Measurements from ENCODE around the gene MIDN. TPM values are rescaled to one million over a fixed set of nuclear protein-coding genes. Genes with fewer than 3 reads are reported as not detected.
A peak's percentile ranks its signal among the peaks of the same experiment; 100 is the strongest.

The MIDN gene
- total and polyA plus RNA-seq, 2 donors: 8.7 to 55.1 TPM

- 68% methylated on average over 44 of the region's 44 CpGs for WGBS
- no peaks in the 10 kb centered on the region for H3K27me3 ChIP-seq (ENCODE audit: control insufficient read depth in 2 of 2, insufficient read depth in 1 of 2, low read length in 1 of 2)
- H3K4me1 ChIP-seq (ENCODE audit: control insufficient read depth in 2 of 2, insufficient read depth in 2 of 2, low read length in 2 of 2): peaks cover 33 to 68% of the 10 kb centered on the region in 2 donors
- H3K27ac ChIP-seq (ENCODE audit: low read depth in 1 of 2, low read length in 1 of 2): peak overlapping the region; percentile 89 to 100
- peak in 1 of 9 donors; percentile 19 for DNase-seq (ENCODE audit: low read depth in 6 of 9, low spot score in 9 of 9)
- peak overlapping the region; percentile 39 to 84 for H3K4me3 ChIP-seq (ENCODE audit: low read length in 2 of 2)
- peaks cover 0 to 13% of the 10 kb centered on the region in 2 donors for H3K9me3 ChIP-seq (ENCODE audit: control insufficient read depth in 2 of 2, insufficient read depth in 1 of 2, low read length in 1 of 2)
- H3K36me3 ChIP-seq (ENCODE audit: control insufficient read depth in 2 of 2, insufficient read depth in 2 of 2, low read length in 1 of 2): peaks cover 57 to 81% of the 10 kb centered on the region in 2 donors
Observed at GRCh38 chr19:1274852-1275259, 26.5 kb downstream of the MIDN start.

DNA sequence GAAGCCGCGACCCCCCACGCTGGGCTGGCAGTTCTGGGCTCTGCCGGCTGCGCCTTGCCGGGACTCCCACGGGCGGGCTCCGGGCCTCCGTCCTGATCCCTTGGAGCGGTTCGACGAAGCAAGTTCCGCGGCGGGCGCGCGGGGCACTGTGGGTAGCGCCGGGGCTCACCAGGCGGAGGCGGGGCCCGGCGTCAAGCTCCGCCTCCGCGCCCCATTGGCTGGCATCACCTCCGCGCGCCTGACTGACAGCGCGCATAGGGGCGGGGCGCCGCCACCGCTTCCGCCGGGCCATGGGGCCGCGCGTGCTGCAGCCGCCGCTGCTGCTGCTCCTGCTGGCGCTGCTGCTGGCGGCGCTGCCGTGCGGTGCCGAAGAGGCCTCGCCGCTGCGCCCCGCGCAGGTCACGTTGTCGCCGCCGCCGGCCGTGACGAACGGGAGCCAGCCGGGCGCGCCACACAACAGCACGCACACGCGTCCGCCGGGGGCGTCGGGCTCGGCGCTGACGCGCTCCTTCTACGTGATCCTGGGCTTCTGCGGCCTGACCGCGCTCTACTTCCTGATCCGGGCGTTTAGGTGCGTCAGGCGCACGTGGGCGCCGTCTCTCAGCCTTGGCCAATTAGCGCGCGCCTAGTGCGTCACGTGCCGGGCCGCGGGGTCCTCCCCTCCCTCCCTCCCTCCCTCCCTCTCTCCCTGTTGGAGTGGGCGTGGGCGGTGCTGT lies 27.0 kb downstream of the MIDN start, which contains the start of gene FAM174C:
Gene FAM174C, plus strand, starts transcription at position 271 of the 716 bp plus-strand sequence. Its CDS starts 20 bp downstream, at position 291.
- under 1% methylated on average over 98 of the region's 98 CpGs for WGBS
- Histone ChIP-seq H3K36me3 (ENCODE audit: control insufficient read depth in 2 of 2, insufficient read depth in 2 of 2, low read length in 1 of 2) (peaks cover 57 to 76% of the 10 kb centered on the region in 2 donors), H3K27me3 (ENCODE audit: control insufficient read depth in 2 of 2, insufficient read depth in 1 of 2, low read length in 1 of 2) (no peaks in the 10 kb centered on the region), H3K27ac (ENCODE audit: low read depth in 1 of 2, low read length in 1 of 2) (peak within 1 kb of the TSS; percentile 96 to 100), H3K4me1 (ENCODE audit: control insufficient read depth in 2 of 2, insufficient read depth in 2 of 2, low read length in 2 of 2) (peaks cover 28 to 62% of the 10 kb centered on the region in 2 donors), H3K4me3 (ENCODE audit: low read length in 2 of 2) (peak within 1 kb of the TSS; percentile 62 to 84), H3K9me3 (ENCODE audit: control insufficient read depth in 2 of 2, insufficient read depth in 1 of 2, low read length in 1 of 2) (peaks cover 0 to 13% of the 10 kb centered on the region in 2 donors)
- peak in 8 of 9 donors; percentile 87 to 97 (median 93) for DNase-seq (ENCODE audit: low read depth in 6 of 9, low spot score in 9 of 9)

DNA sequence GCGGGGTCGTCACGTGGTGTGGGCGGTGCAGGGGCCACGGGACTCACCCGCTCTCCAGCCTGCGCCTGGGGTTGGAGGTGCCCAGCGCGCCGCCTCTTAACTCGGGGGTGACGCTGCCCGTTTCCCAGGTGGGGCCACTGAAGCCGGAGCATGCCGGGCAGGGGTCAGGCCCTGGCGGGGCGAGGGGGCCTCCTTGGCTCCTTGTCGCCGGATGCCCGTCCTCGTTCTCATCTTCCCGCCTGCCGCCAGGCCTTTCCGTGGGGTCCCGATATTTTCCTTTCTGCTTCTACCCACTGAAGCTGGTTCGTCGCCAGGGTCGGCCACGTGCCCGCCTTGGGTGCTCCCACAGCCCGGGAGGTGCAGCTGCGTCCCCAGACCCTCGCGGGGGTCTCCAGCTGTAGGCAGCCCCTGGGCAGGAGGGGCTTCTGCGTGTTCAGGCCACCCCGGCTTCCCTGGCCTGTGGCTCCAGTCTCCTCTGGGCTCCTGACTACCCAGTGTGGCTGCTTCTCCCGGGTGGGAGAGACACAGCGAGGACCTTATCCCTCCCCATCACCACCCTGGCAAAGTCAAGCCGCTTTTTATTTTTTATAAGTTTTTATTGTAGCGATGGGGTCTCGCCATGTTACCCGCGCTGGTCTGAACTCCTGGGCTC lies 27.7 kb downstream of the MIDN start:
- peak overlapping the region; percentile 96 to 100 for H3K27ac ChIP-seq (ENCODE audit: low read depth in 1 of 2, low read length in 1 of 2)
- WGBS: 5% methylated on average over 43 of the region's 43 CpGs
- H3K27me3 ChIP-seq (ENCODE audit: control insufficient read depth in 2 of 2, insufficient read depth in 1 of 2, low read length in 1 of 2): no peaks in the 10 kb centered on the region
- H3K36me3 ChIP-seq (ENCODE audit: control insufficient read depth in 2 of 2, insufficient read depth in 2 of 2, low read length in 1 of 2): peaks cover 52 to 69% of the 10 kb centered on the region in 2 donors
- peaks cover 0 to 8% of the 10 kb centered on the region in 2 donors for H3K9me3 ChIP-seq (ENCODE audit: control insufficient read depth in 2 of 2, insufficient read depth in 1 of 2, low read length in 1 of 2)
- peak overlapping the region; percentile 62 to 84 for H3K4me3 ChIP-seq (ENCODE audit: low read length in 2 of 2)
- peaks cover 22 to 55% of the 10 kb centered on the region in 2 donors for H3K4me1 ChIP-seq (ENCODE audit: control insufficient read depth in 2 of 2, insufficient read depth in 2 of 2, low read length in 2 of 2)
- DNase-seq (ENCODE audit: low read depth in 6 of 9, low spot score in 9 of 9): no peak

- peaks cover 47 to 64% of the 10 kb centered on the region in 2 donors for H3K36me3 ChIP-seq (ENCODE audit: control insufficient read depth in 2 of 2, insufficient read depth in 2 of 2, low read length in 1 of 2)
- peaks cover 0 to 8% of the 10 kb centered on the region in 2 donors for H3K9me3 ChIP-seq (ENCODE audit: control insufficient read depth in 2 of 2, insufficient read depth in 1 of 2, low read length in 1 of 2)
- H3K4me3 ChIP-seq (ENCODE audit: low read length in 2 of 2): peak overlapping the region; percentile 62 to 84
- H3K27ac ChIP-seq (ENCODE audit: low read depth in 1 of 2, low read length in 1 of 2): peak overlapping the region; percentile 96 to 100
- 32% methylated on average over 10 of the region's 10 CpGs for WGBS
- peak in 2 of 9 donors; percentile 59 to 74 for DNase-seq (ENCODE audit: low read depth in 6 of 9, low spot score in 9 of 9)
- H3K4me1 ChIP-seq (ENCODE audit: control insufficient read depth in 2 of 2, insufficient read depth in 2 of 2, low read length in 2 of 2): peaks cover 18 to 50% of the 10 kb centered on the region in 2 donors
- no peaks in the 10 kb centered on the region for H3K27me3 ChIP-seq (ENCODE audit: control insufficient read depth in 2 of 2, insufficient read depth in 1 of 2, low read length in 1 of 2)
Observed at GRCh38 chr19:1276628-1277022, 28.2 kb downstream of the MIDN start.

GRCh38 chr19:1277061-1277460 lies 28.7 kb downstream of the MIDN start:
- Histone ChIP-seq H3K36me3 (ENCODE audit: control insufficient read depth in 2 of 2, insufficient read depth in 2 of 2, low read length in 1 of 2) (peaks cover 42 to 59% of the 10 kb centered on the region in 2 donors), H3K27ac (ENCODE audit: low read depth in 1 of 2, low read length in 1 of 2) (peak overlapping the region; percentile 96 to 100), H3K4me1 (ENCODE audit: control insufficient read depth in 2 of 2, insufficient read depth in 2 of 2, low read length in 2 of 2) (peaks cover 18 to 46% of the 10 kb centered on the region in 2 donors), H3K4me3 (ENCODE audit: low read length in 2 of 2) (no peak overlapping the region), H3K27me3 (ENCODE audit: control insufficient read depth in 2 of 2, insufficient read depth in 1 of 2, low read length in 1 of 2) (no peaks in the 10 kb centered on the region), H3K9me3 (ENCODE audit: control insufficient read depth in 2 of 2, insufficient read depth in 1 of 2, low read length in 1 of 2) (peaks cover 0 to 8% of the 10 kb centered on the region in 2 donors)
- whole genome bisulfite sequencing: 96% methylated on average over 15 of the region's 15 CpGs
- no peak for DNase-seq (ENCODE audit: low read depth in 6 of 9, low spot score in 9 of 9)

DNA sequence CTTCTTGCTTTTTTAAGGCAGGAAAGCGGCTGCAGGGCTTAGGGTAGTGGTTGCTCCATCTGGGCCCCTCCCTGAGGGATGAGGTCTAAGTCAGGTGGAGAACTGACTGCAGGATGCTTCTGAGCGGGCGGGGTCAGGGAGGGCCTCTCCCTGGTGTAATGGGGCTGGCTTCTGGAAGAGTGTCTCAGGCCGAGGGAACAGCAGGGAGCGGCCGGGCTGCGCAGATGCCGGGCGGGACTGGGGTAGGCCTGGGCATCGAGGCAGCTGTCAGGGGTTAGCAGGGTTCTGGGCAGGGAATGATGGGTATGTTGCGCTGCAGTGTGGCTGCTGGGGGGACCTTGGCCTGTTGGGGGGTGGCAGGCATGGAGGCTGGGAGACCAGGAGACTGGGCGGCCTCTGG lies 29.7 kb downstream of the MIDN start:
- 94% methylated on average over 12 of the region's 12 CpGs for WGBS
- no peak overlapping the region for H3K4me3 ChIP-seq (ENCODE audit: low read length in 2 of 2)
- H3K36me3 ChIP-seq (ENCODE audit: control insufficient read depth in 2 of 2, insufficient read depth in 2 of 2, low read length in 1 of 2): peaks cover 35 to 49% of the 10 kb centered on the region in 2 donors

GRCh38 chr19:1278713-1279660 lies 30.6 kb downstream of the MIDN start:
- H3K9me3 ChIP-seq (ENCODE audit: control insufficient read depth in 2 of 2, insufficient read depth in 1 of 2, low read length in 1 of 2): peaks cover 0 to 8% of the 10 kb centered on the region in 2 donors
- H3K27me3 ChIP-seq (ENCODE audit: control insufficient read depth in 2 of 2, insufficient read depth in 1 of 2, low read length in 1 of 2): peaks cover 10 to 15% of the 10 kb centered on the region in 2 donors
- H3K4me3 ChIP-seq (ENCODE audit: low read length in 2 of 2): no peak overlapping the region
- 97% methylated on average over 25 of the region's 25 CpGs for WGBS
- H3K4me1 ChIP-seq (ENCODE audit: control insufficient read depth in 2 of 2, insufficient read depth in 2 of 2, low read length in 2 of 2): peaks cover 17 to 29% of the 10 kb centered on the region in 2 donors
- H3K27ac ChIP-seq (ENCODE audit: low read depth in 1 of 2, low read length in 1 of 2): no peak overlapping the region
- H3K36me3 ChIP-seq (ENCODE audit: control insufficient read depth in 2 of 2, insufficient read depth in 2 of 2, low read length in 1 of 2): peaks cover 26 to 40% of the 10 kb centered on the region in 2 donors
- no peak for DNase-seq (ENCODE audit: low read depth in 6 of 9, low spot score in 9 of 9)

More for the DNA sequence above, 29.7 kb downstream of the MIDN start:
- Histone ChIP-seq H3K27ac (ENCODE audit: low read depth in 1 of 2, low read length in 1 of 2) (no peak overlapping the region), H3K9me3 (ENCODE audit: control insufficient read depth in 2 of 2, insufficient read depth in 1 of 2, low read length in 1 of 2) (peaks cover 0 to 8% of the 10 kb centered on the region in 2 donors), H3K27me3 (ENCODE audit: control insufficient read depth in 2 of 2, insufficient read depth in 1 of 2, low read length in 1 of 2) (peaks cover 1 to 6% of the 10 kb centered on the region in 2 donors), H3K4me1 (ENCODE audit: control insufficient read depth in 2 of 2, insufficient read depth in 2 of 2, low read length in 2 of 2) (peaks cover 18 to 37% of the 10 kb centered on the region in 2 donors)
- no peak for DNase-seq (ENCODE audit: low read depth in 6 of 9, low spot score in 9 of 9)

- peak in 4 of 9 donors; percentile 73 to 89 (median 80) for DNase-seq (ENCODE audit: low read depth in 6 of 9, low spot score in 9 of 9)
- Histone ChIP-seq H3K9me3 (ENCODE audit: control insufficient read depth in 2 of 2, insufficient read depth in 1 of 2, low read length in 1 of 2) (peaks cover 0 to 3% of the 10 kb centered on the region in 2 donors), H3K4me3 (ENCODE audit: low read length in 2 of 2) (no peak overlapping the region), H3K36me3 (ENCODE audit: control insufficient read depth in 2 of 2, insufficient read depth in 2 of 2, low read length in 1 of 2) (peaks cover 17 to 31% of the 10 kb centered on the region in 2 donors), H3K27me3 (ENCODE audit: control insufficient read depth in 2 of 2, insufficient read depth in 1 of 2, low read length in 1 of 2) (peaks cover 19 to 23% of the 10 kb centered on the region in 2 donors), H3K4me1 (ENCODE audit: control insufficient read depth in 2 of 2, insufficient read depth in 2 of 2, low read length in 2 of 2) (peaks cover 14 to 20% of the 10 kb centered on the region in 2 donors), H3K27ac (ENCODE audit: low read depth in 1 of 2, low read length in 1 of 2) (no peak overlapping the region)
- WGBS: 57% methylated on average over 10 of the region's 10 CpGs
Observed at GRCh38 chr19:1279782-1280341, 31.5 kb downstream of the MIDN start.
